H1 (cell line): ENCODE measurements around the gene MACROD1. TPM values are rescaled to one million over a fixed set of nuclear protein-coding genes. Genes with fewer than 3 reads are reported as not detected.

Experiments used
- ASH2L ChIP-seq: fragments of 200-600, 300-600 bp; sonication (generic); IDR thresholded peaks from one replicate; pipeline ENCODE4 v1.7.1; 2017; ENCODE audit warnings: low read length
- CBX5 ChIP-seq: fragments of 300-800, 300-1000 bp; sonication (generic); IDR thresholded peaks from 2 replicates; pipeline ENCODE4 v1.7.1; 2016; ENCODE audit warnings: antibody characterized with exemption, low read length, low read depth
- CBX8 ChIP-seq: fragments of 300-800, 300-1000 bp; sonication (generic); IDR thresholded peaks from 2 replicates; pipeline ENCODE4 v1.7.1; 2016; ENCODE audit warnings: low read depth, low read length, borderline replicate concordance
- CHD1 ChIP-seq: IDR thresholded peaks from 2 replicates; pipeline ENCODE4 v1.6.1; 2012; ENCODE audit warnings: low read depth, low read length, improper control_type of control experiment
- CTBP2 ChIP-seq: IDR thresholded peaks from 2 replicates; pipeline ENCODE4 v1.7.0; 2011; ENCODE audit warnings: borderline replicate concordance, mild to moderate bottlenecking, moderate library complexity, mixed read lengths, low read length; ENCODE audit not compliant: insufficient read depth, insufficient read length
- JUN ChIP-seq: IDR thresholded peaks from 2 replicates; pipeline ENCODE4 v1.6.1; 2011; ENCODE audit warnings: low read depth, mild to moderate bottlenecking, improper control_type of control experiment, low read length
- POLR2AphosphoS5 ChIP-seq: IDR thresholded peaks from 2 replicates; pipeline ENCODE4 v1.6.1; 2011; ENCODE audit warnings: low read depth, low read length
- RFX5 ChIP-seq: IDR thresholded peaks from 2 replicates; pipeline ENCODE4 v1.6.1; 2011; ENCODE audit warnings: low read depth, low read length, improper control_type of control experiment, borderline replicate concordance
- SP2 ChIP-seq: IDR thresholded peaks from 2 replicates; pipeline ENCODE4 v1.6.1; 2012; ENCODE audit warnings: mild to moderate bottlenecking, low read length, inconsistent platforms
- SRF ChIP-seq: IDR thresholded peaks from 2 replicates; pipeline ENCODE4 v1.6.1; 2011; ENCODE audit warnings: mild to moderate bottlenecking, low read depth, low read length, moderate library complexity
- polyA plus RNA-seq, 7 experiments: library from polyadenylated mRNA; depleted of rRNA in 3 of 7; stranded (reverse) in 5 of 7; unstranded in 2 of 7; fragments of >200 nt in 5 of 7; fragments of 200-250 nt in 2 of 7; gene quantifications; 1 replicate in 5 of 7; 2 replicates in 1 of 7; 4 replicates in 1 of 7; pipeline versions ENCODE4 v1.2.1 to v1.2.3, GENCODE V29; 2011 to 2013; ENCODE audit warnings: missing spikeins in 2 of 7, mixed read lengths in 2 of 7
- total RNA-seq: library from RNA; stranded (reverse); fragmentation: NEBNext Ultra II Directional; extraction: Animal tissue kit (Norgen Biotek cat#: 25700); gene quantifications from 2 replicates; pipeline ENCODE4 v1.2.1, GENCODE V29; 2021
- TF ChIP-seq, protein P1 (sequence below): fragments of 300-600 bp; sonication (generic); IDR thresholded peaks from 2 replicates; pipeline ENCODE4 v1.7.1; 2012; ENCODE audit warnings: low read length, moderate library complexity, mild to moderate bottlenecking, inconsistent platforms; ENCODE audit not compliant: insufficient replicate concordance

The MACROD1 gene
- total and polyA plus RNA-seq, 2 of the 8 experiments (the other 6 are each of a cell fraction or from before 2014, with no cell fraction given) = 19.5 to 34.1 TPM

DNA sequence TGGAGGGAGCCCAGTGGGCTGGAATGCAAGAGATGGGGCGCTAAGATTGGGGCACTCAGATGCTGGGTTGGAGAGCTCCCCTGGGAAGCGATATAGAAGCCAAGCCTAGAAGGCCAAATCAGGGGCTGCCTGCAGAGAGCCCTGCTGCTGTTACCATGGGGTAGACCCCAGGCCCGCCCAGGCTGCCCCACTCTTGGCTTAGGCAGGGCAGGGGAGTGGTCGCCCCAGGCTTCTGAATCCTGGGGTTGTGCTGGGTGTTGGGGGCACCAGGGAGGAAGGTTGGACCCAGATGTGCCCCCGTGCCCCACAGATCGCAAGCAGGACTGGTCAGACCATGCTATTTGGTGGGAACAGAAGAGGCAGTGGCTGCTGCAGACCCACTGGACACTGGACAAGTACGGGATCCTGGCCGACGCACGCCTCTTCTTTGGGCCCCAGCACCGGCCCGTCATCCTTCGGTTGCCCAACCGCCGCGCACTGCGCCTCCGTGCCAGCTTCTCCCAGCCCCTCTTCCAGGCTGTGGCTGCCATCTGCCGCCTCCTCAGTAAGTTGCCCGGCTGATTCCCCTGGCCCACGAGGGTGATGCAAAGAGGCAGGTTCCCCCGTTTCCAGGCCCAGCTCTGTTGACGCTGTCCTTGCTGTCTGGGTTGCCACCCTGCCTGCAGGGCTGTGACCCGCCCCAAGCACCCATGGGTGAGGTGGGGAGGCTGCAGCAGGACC, 44.5 kb upstream of the MACROD1 start (continued):
- TF ChIP-seq, protein P1, sequence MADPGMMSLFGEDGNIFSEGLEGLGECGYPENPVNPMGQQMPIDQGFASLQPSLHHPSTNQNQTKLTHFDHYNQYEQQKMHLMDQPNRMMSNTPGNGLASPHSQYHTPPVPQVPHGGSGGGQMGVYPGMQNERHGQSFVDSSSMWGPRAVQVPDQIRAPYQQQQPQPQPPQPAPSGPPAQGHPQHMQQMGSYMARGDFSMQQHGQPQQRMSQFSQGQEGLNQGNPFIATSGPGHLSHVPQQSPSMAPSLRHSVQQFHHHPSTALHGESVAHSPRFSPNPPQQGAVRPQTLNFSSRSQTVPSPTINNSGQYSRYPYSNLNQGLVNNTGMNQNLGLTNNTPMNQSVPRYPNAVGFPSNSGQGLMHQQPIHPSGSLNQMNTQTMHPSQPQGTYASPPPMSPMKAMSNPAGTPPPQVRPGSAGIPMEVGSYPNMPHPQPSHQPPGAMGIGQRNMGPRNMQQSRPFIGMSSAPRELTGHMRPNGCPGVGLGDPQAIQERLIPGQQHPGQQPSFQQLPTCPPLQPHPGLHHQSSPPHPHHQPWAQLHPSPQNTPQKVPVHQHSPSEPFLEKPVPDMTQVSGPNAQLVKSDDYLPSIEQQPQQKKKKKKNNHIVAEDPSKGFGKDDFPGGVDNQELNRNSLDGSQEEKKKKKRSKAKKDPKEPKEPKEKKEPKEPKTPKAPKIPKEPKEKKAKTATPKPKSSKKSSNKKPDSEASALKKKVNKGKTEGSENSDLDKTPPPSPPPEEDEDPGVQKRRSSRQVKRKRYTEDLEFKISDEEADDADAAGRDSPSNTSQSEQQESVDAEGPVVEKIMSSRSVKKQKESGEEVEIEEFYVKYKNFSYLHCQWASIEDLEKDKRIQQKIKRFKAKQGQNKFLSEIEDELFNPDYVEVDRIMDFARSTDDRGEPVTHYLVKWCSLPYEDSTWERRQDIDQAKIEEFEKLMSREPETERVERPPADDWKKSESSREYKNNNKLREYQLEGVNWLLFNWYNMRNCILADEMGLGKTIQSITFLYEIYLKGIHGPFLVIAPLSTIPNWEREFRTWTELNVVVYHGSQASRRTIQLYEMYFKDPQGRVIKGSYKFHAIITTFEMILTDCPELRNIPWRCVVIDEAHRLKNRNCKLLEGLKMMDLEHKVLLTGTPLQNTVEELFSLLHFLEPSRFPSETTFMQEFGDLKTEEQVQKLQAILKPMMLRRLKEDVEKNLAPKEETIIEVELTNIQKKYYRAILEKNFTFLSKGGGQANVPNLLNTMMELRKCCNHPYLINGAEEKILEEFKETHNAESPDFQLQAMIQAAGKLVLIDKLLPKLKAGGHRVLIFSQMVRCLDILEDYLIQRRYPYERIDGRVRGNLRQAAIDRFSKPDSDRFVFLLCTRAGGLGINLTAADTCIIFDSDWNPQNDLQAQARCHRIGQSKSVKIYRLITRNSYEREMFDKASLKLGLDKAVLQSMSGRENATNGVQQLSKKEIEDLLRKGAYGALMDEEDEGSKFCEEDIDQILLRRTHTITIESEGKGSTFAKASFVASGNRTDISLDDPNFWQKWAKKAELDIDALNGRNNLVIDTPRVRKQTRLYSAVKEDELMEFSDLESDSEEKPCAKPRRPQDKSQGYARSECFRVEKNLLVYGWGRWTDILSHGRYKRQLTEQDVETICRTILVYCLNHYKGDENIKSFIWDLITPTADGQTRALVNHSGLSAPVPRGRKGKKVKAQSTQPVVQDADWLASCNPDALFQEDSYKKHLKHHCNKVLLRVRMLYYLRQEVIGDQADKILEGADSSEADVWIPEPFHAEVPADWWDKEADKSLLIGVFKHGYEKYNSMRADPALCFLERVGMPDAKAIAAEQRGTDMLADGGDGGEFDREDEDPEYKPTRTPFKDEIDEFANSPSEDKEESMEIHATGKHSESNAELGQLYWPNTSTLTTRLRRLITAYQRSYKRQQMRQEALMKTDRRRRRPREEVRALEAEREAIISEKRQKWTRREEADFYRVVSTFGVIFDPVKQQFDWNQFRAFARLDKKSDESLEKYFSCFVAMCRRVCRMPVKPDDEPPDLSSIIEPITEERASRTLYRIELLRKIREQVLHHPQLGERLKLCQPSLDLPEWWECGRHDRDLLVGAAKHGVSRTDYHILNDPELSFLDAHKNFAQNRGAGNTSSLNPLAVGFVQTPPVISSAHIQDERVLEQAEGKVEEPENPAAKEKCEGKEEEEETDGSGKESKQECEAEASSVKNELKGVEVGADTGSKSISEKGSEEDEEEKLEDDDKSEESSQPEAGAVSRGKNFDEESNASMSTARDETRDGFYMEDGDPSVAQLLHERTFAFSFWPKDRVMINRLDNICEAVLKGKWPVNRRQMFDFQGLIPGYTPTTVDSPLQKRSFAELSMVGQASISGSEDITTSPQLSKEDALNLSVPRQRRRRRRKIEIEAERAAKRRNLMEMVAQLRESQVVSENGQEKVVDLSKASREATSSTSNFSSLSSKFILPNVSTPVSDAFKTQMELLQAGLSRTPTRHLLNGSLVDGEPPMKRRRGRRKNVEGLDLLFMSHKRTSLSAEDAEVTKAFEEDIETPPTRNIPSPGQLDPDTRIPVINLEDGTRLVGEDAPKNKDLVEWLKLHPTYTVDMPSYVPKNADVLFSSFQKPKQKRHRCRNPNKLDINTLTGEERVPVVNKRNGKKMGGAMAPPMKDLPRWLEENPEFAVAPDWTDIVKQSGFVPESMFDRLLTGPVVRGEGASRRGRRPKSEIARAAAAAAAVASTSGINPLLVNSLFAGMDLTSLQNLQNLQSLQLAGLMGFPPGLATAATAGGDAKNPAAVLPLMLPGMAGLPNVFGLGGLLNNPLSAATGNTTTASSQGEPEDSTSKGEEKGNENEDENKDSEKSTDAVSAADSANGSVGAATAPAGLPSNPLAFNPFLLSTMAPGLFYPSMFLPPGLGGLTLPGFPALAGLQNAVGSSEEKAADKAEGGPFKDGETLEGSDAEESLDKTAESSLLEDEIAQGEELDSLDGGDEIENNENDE = no peak
- TF ChIP-seq POLR2AphosphoS5 (no peak; the same call in 1 of the 2 replicates), CTBP2 (no peak), SRF (no peak), ASH2L (no peak), SP2 (no peak), CBX5 (no peak), JUN (no peak), CBX8 (no peak), RFX5 (no peak), CHD1 (no peak)
